GM19035 (cell line): ENCODE measurements around the gene GCC2.
A peak's percentile ranks its signal among the peaks of the same experiment; 100 is the strongest.
"Not testable (repeated sequence)": the region's sequence is repeated elsewhere in the genome, so short reads cannot be mapped to it uniquely, and the experiment has no call there.

Experiments
- ATAC-seq: cut with Tn5 transposase; IDR thresholded peaks from one replicate; pipeline ENCODE4 v1.9.1; 2021; ENCODE audit not compliant: unreplicated experiment

The GCC2 gene, protein sequence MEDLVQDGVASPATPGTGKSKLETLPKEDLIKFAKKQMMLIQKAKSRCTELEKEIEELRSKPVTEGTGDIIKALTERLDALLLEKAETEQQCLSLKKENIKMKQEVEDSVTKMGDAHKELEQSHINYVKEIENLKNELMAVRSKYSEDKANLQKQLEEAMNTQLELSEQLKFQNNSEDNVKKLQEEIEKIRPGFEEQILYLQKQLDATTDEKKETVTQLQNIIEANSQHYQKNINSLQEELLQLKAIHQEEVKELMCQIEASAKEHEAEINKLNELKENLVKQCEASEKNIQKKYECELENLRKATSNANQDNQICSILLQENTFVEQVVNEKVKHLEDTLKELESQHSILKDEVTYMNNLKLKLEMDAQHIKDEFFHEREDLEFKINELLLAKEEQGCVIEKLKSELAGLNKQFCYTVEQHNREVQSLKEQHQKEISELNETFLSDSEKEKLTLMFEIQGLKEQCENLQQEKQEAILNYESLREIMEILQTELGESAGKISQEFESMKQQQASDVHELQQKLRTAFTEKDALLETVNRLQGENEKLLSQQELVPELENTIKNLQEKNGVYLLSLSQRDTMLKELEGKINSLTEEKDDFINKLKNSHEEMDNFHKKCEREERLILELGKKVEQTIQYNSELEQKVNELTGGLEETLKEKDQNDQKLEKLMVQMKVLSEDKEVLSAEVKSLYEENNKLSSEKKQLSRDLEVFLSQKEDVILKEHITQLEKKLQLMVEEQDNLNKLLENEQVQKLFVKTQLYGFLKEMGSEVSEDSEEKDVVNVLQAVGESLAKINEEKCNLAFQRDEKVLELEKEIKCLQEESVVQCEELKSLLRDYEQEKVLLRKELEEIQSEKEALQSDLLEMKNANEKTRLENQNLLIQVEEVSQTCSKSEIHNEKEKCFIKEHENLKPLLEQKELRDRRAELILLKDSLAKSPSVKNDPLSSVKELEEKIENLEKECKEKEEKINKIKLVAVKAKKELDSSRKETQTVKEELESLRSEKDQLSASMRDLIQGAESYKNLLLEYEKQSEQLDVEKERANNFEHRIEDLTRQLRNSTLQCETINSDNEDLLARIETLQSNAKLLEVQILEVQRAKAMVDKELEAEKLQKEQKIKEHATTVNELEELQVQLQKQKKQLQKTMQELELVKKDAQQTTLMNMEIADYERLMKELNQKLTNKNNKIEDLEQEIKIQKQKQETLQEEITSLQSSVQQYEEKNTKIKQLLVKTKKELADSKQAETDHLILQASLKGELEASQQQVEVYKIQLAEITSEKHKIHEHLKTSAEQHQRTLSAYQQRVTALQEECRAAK (N-terminal part only)

DNA sequence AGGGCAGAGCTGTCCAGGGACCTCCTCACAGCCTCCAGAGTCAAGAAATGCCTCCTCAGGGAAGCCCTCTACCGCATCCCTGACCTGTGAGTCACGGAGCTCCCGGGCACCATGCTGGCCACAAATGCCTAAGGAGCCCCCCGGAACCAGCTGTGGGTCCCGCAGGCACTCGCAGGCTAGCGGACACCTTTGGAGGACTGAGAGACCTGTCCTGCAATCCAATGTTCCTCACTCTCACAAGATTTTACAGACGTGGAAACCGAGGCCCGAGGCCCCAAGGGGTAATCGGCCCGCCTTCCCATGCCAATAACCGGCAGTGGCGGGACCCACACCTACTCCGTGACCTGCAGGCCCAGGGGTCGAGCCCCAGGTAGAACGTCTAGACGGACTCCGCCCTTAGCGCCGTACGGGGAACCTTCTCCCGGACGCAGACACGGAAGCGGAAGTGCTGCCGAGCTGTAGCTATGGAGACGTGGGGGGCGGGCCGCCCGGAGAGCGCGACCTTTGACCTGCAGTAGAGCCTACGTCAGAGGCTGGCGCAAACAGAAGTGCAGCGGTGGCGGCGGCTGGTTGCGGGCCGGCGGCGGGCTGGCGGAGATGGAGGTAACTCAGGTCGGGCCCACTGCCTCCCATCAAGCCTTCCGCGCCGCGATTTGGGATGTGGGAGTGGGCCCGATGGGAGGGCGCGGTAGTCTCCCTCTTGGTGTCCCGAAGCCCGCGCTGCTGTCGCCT lies at the start of gene GCC2:
GCC2 (plus strand) TSS at position 529 of the 732 bp plus-strand sequence; CDS start at position 598, 69 bp downstream.
- peak; percentile 97 for ATAC-seq

DNA sequence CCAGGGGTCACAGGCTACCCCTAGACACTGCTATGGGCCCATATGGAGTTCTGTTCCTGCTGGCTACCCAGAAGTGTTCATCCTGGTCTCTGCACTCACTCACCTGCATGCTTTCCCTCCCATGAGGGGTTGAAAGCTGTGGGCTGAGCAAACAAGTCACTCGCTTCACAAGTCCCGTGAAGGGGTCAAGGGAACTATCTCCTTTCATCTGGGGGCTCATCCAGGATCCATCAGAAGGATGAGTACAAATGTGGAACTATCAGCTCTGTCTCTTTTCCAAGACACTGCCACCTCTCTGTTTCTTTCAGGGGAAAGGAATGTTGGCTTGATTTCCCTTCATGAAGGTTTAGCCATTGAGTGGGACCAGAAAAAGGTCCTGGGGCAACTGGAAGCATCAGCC lies 49.5 kb upstream of the GCC2 start:
- ATAC-seq, result no peak

DNA sequence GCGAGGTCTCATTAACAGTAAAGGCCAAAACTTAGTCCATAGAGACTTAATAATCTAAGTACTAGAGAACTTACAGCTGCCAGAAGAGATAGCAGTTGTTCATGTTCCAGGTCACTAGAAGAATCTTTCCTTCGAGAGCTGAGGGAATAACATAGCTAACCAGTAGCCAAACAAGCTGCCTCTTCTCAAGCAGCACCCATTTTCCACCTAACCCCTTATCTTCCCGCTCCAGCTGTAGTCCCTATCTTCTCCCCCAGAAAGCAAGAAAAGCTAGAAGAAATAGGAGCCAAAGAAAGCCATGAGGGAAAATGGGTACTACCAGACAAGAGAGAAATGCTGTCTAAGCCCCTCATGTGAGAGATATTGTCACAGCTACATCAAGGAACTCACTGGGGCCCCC lies 47.2 kb upstream of the GCC2 start:
- ATAC-seq, result no peak

DNA sequence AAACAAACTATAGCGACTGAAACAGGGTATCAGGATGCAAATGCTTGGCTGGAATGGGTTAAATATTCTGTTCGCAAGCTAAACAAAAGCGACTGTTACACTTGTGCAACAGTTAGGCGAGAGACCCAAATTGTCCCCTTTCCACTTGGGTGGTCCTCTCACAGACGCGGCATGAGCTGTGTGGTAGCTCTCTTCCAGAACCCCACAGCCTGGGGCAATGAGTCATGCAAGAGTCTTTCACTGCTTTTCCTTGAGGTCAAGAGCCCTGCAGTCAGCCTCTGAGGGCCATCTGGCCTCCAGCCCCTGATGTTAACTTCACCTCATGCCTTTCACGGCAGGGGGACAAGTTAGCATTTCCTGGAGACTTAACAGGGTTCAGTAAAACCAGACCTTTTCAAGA lies 45.5 kb upstream of the GCC2 start:
- ATAC-seq, result no peak

DNA sequence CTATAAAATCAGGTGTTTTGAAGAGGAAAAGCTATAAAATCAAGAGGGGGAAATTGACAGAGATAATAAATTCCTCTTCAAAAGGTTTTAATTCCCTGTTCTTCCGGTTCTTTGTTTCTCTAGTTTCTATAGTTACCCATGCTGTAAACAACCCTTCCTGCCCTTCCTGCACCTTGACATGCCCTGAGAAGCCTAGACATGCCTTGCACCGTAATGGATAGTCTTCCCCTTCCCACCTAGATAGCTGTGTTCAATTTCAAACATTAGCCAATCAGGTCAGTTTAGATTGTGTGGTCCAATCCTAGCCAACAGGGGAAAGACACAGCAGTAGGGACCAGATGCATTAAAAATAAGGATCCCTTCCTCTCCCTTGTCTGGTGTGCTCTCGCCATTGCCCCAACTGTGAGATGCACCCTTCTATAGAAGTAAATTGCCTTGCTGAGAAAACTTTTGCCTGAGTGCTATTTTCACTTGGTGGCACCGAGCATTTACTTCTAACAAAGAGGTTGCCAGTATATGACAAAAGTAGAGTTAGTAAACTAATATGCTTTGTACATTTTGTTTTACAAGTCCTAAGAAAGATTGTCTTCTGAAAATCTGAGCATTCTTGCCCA lies 44.1 kb upstream of the GCC2 start:
- ATAC-seq, result no peak

DNA sequence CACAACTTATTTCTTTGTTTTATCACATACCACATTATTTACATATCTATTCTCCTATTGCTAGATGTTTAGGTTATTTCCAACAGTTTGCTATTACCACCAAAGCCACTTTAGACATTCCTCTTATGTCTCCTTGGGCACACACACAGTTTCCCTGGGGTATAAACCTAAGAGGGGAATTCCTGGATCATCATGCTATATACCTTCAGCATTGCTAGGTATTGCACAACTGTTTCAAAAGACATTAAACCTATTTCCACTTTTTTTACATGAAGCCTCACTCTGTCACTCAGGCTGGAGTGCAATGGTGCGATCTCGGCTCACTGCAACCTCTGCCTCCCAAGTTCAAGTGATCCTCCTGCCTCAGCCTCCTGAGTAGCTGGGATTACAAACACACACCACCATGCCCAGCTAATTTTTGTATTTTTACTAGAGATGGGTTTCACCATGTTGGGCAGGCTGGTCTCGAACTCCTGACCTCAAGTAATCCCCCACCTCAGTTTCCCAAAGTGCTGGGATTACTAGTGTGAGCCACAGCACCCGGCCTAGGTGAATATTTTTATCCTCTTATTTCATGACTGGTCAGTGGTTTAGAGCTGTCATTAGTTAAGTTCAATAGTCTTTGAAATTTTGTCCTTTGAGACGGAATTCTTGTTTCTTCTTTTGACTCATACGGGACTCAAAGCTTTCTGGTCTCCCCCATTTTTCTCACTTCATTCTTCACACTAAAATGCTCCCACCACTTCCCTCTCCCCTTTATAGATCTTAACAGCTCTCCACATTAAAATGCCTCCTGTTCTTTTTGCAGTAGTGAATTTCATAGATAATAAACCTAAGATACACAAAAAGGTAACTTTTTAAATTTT lies 40.9 kb upstream of the GCC2 start:
- ATAC-seq, result no peak

DNA sequence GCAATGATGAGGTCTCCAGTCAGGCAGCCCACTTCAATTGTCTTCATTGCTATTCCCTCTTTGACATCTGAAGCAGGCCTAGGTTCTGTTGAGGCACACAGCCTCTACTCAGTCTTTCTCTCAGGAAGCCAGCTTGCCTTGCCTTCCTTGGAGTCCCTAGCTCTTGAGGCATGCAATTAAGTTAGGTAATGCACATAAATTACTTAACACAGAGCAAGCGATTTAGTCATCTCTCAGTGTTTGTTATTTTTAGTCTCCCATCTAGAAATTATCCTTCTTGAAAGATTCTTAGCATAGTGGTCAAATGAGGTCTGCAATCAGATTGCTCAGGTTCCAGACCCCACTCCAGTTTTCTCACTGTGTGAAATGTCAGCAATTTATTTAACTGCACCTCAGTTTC lies 39.2 kb upstream of the GCC2 start:
- ATAC-seq, result no peak

DNA sequence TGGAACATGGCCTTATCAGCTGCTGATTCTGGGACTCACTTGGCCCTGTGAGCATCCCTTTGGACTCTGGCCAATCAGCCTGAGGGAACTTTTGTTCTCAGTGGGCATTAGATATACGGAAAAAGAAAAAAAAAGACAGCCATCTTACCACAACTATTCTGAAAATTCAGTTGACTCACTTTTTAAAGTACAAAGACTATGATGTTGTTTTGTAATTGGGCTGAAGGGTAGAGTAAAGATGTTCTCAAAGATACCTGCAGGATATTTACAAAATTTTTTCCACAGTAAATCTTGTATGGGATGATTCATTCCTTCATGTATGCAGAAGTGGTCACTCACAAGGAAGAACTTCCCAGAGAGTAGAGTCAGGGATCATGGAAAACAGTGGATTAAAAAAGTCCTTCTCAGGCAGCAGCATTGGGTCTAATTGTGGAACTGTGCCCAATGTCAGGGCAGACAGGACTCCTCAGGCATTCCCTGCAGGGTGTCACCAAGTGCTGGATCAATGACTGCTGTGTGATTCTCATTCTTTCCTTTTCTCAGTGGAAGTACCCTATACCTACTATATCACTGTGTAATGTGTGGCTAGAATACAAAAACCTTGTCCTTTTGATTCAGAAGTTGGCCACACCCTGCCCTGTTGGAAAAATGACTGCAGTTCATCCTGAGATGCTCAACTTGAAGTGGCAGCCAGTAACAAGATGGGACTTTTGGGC lies 35.9 kb upstream of the GCC2 start:
- no peak for ATAC-seq

DNA sequence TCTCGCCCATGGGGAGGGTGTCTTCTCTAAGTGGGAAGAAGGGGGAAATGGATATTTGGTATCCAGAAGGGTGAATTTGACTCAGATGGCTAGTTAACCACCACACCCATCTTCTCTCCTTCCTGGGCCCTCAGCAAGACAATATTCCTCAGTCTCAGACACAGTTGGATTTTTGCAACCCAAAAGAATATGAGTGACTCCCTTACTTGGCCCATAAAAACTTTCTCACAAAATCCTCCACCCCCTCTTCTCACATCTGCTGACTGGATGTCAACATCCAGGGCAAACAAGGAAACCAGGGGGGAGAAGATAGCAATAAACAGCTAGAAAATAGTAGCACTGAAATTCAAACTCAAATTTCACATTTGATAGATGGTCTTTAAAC lies 35.3 kb upstream of the GCC2 start:
- no peak for ATAC-seq

DNA sequence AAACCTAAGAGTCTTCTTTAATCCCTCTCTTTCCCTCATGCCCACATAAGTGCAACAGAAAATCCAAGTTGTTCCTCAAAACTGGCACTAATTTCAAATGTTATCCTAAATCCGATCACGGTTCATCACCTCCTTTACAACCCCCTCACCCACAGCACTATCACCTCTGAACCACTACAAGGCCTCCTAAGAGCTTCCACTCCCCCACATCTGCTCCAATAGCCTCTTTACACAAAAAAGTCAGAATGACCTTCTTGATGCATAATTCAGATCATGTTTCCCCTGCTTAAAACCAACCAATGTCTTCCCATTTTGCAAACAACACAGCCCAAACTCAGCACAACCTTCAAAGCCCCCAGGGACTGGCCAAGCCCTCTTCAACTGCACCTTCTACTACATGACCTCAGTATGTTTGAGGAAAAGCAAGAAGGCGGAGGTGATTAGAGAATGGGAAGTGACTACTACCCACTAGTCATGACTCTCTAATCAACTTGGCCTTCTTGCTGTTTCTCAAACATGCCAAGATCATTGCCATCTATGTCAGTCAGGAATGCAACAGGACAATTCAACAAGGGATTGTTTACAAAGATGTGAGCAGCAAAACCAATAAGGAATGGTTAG lies 34.6 kb upstream of the GCC2 start:
- ATAC-seq, result no peak

DNA sequence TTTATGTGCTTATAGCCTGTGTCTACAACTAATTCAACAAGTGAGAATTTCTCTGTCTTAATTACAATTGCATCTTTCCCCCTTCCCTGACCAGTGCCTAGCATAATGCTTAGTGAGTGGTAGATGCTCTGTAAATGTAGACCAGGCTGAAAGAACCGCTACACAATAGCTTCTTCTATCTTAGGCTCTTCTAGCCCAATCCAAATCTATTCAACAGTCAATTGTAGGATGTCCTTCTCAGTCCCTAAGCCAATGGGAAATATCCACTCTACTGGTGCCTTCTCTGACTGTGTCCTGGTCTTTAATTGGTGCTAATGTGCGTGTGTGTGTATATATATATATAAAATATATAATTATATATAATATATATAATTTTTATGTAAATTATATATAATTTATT lies 34.1 kb upstream of the GCC2 start:
- ATAC-seq, result no peak

DNA sequence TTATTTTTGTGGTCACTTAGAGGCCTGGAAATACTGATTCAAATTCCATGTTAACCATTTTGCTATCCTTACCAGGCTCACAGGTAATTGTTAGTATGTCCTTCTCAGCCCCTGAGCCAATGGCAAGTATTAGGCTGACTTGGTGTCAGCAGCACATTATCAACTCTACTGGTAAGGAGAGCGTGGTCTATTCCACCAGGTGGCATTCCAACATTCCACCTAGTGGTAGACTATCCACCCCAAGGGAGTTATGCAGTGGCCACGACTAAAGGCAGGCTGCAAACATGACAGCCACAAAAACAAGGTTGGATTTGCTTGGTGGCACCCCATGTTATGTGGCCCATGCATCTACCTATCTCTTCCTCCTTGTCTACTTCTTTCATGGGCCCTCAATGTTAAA lies 31.8 kb upstream of the GCC2 start:
- no peak for ATAC-seq

DNA sequence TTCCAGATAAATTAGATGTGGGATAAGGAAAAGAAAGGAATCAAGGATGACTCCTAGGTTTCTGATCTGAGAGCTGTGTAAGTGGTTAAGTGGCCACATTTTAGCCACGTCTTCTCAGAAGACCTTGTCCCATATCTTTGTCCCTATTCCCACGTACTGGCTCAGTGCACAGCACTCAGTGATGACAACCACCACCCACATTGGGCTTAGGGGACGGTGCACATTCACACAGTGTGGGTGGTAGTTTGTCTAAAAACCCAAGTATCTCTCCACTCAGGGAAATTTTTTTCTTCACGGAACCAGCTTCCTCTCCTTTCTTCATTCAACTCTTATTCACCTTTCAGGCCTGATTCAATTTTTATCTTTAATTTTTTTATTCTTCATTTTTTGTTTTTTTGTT lies 30.6 kb upstream of the GCC2 start:
- ATAC-seq, result no peak

DNA sequence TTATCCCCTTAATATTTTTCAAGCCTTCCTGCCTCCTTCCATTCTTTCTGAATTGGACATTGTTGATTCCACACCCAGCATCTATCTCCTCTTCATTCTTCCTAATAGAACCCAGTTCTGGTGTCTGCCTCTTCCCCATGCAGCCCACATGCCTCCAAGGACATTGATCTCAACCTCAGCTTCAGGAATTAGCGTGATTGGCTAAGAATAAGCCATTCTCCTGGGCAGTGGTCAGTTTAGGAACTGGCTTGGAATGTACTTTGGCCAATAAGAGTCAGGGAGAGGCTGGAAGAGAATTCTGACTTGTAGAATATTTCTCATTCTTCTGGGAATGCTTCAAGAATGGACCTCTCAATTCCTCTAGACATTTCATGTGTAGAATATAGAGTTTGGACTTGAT lies 25.9 kb upstream of the GCC2 start:
- ATAC-seq, result no peak

DNA sequence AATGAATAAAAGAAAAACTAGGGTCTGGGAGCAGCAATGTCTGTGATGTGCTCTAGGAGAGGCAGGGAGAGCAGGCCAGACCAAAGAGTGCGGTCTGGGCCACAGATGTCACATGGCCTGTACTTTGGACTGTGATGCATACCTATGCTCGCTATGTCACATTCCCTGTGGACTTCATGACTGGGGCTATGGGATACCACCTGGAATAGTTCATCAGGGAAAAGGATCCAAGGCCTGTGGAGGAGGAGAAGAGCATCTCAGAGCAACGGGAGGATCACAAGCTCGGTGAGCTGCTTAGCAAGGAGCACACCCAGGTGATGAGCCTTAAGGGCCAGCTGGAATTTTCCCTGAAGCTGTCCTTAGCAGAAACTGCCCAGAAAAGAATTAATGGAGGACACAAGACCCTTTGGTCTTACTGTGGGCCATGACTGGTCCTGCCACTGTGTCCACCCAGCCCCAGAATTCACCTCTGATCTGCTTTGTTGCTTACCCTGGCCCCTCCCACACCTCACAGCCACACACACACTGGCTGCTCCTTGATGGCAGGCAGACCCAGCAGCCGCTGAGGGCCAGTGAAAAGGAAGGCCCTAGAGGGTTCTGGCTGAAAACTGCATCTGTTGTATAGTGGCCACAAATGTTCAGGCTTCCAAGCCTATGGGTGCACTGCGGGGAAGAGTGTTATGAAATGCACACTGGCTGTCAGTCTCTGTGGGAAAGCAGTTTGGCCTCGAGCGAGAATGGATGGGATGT lies 25.3 kb upstream of the GCC2 start:
- ATAC-seq, result no peak

DNA sequence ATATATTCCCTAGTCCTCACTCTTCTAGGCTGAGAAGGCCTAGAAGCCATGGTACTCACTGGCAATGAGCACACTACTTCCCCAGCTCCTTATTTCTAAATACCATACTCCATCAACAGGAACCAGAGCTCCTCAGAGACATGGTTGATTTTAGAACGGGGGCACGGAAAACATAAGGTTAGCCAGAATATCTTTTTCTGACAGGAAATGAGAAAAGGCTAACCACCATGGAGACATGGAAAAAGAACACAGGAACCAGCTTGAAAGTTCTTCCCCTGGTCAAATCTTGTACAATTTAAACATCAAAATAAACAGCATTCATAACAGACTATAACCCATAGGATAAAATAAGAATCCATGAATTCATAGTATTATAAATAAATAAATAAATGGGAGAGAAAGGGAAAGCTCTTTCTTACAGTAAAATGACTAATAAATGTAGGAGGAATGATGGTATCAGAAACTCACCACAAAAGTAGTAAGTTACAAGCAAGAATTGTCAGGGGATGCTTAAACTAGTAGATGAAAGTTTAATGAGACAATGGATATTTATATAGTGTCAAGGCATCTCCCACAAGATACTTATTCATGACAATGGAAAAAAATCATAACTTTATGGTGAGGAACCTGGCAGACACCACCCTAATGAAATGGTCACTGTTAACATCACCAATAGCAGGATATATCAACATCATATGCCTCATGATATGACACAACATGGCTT lies 20.6 kb upstream of the GCC2 start:
- ATAC-seq, result no peak

DNA sequence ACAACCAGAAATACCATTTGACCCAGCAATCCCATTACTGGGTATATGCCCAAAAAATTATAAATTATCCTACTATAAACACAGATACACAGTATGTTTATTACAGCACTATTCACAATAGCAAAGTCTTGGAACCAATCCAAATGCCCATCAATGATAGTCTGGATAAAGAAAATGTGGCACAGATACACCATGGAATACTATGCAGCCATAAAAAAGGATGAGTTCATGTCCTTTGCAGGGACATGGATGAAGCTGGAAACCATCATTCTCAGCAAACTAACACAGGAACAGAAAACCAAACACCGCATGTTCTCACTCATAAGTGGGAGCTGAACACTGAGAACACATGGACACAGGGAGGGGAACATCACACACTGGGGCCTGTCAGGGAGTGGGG lies 13.4 kb upstream of the GCC2 start:
- not testable (repeated sequence) for ATAC-seq
